CD4-positive, alpha-beta memory T cell (primary cell): ENCODE results near the gene EGR4. TPM values are rescaled to one million over a fixed set of nuclear protein-coding genes. Genes with fewer than 3 reads are reported as not detected.

Experiments
- CTCF ChIA-PET: fragments of 350-600 bp; sonication (Branson Sonifier 250); formaldehyde crosslinking; loops from one replicate; lab custom pipeline; 2021; ENCODE audit warnings: inconsistent platforms; ENCODE audit not compliant: partially characterized antibody; lab: Charles Lee
- POLR2A ChIA-PET: fragments of 350-600 bp; sonication (Branson Sonifier 250); formaldehyde crosslinking; loops from one replicate; lab custom pipeline; 2021; ENCODE audit not compliant: partially characterized antibody; lab: Charles Lee
- DNase-seq, 5 donors: peaks; one replicate each; pipeline versions ENCODE4 v3.0.0 to v3.0.0-alpha.2; 2020 to 2022; ENCODE audit warnings: mixed read lengths in 1 of 5
- H3K27ac ChIP-seq: one replicate; pipeline ENCODE4 v1.7.0; 2013; ENCODE audit warnings: low read depth, low read length
- H3K27me3 ChIP-seq: 2 replicates; pipeline ENCODE4 v1.7.0; 2013; ENCODE audit warnings: mild to moderate bottlenecking, low read length, moderate library complexity; ENCODE audit not compliant: insufficient read depth
- H3K36me3 ChIP-seq: 2 replicates; pipeline ENCODE4 v1.7.0; 2013; ENCODE audit warnings: mild to moderate bottlenecking, low read length, moderate library complexity; ENCODE audit not compliant: insufficient read depth
- H3K4me1 ChIP-seq: 2 replicates; pipeline ENCODE4 v1.7.0; 2013; ENCODE audit warnings: mild to moderate bottlenecking, low read length, moderate library complexity; ENCODE audit not compliant: insufficient read depth
- H3K4me3 ChIP-seq, 2 donors: one replicate each; pipeline ENCODE4 v1.7.0; 2013; ENCODE audit warnings: low read length in 2 of 2, mild to moderate bottlenecking in 1 of 2
- H3K9me3 ChIP-seq, 2 donors: one replicate each; pipeline ENCODE4 v1.7.0; 2013; ENCODE audit warnings: low read length in 2 of 2, control low read depth in 1 of 2; ENCODE audit not compliant: control insufficient read depth in 1 of 2
- H3K27ac Mint-ChIP-seq, 7 donors: one replicate each; pipeline ENCODE4 v1.8.0; 2020 to 2021; ENCODE audit warnings: mixed read lengths in 7 of 7, mild to moderate bottlenecking in 6 of 7, inconsistent platforms in 3 of 7, moderate library complexity in 3 of 7
- H3K27me3 Mint-ChIP-seq, 2 donors: one replicate each; pipeline ENCODE4 v1.8.0; 2020 to 2021; ENCODE audit warnings: mixed read lengths in 2 of 2
- H3K36me3 Mint-ChIP-seq, 2 donors: one replicate each; pipeline ENCODE4 v1.8.0; 2020 to 2021; ENCODE audit warnings: mixed read lengths in 2 of 2, inconsistent platforms in 1 of 2, mild to moderate bottlenecking in 1 of 2
- H3K4me1 Mint-ChIP-seq, 4 donors: one replicate each; pipeline ENCODE4 v1.8.0; 2020 to 2021; ENCODE audit warnings: mixed read lengths in 4 of 4, mild to moderate bottlenecking in 1 of 4
- H3K4me3 Mint-ChIP-seq, 8 donors: one replicate each; pipeline ENCODE4 v1.8.0; 2020 to 2021; ENCODE audit warnings: mixed read lengths in 8 of 8, mild to moderate bottlenecking in 7 of 8, moderate library complexity in 6 of 8, inconsistent platforms in 3 of 8
- H3K9me3 Mint-ChIP-seq, 8 donors: one replicate each; pipeline ENCODE4 v1.8.0; 2020 to 2021; ENCODE audit warnings: mixed read lengths in 8 of 8, mild to moderate bottlenecking in 5 of 8, inconsistent platforms in 3 of 8, moderate library complexity in 1 of 8
- intact Hi-C: fragments of 100-400 bp; cut with micrococcal nuclease; formaldehyde crosslinking; loops from one replicate; pipeline ENCODE4 v1.15.1; 2023
- polyA plus RNA-seq, 2 donors: library from polyadenylated mRNA; unstranded; fragments of 300-500 nt; fragmentation: Illumina TruSeq; gene quantifications; one replicate each; pipeline ENCODE4 v1.2.3, GENCODE V29; 2021
- total RNA-seq, 2 experiments: library from RNA; stranded (reverse); gene quantifications; one replicate each; pipeline ENCODE4 v1.2.3, GENCODE V29; 2021

The EGR4 gene
- total and polyA plus RNA-seq, 4 experiments from 2014 or later = not detected

- CTCF ChIA-PET = interaction anchor here (0.9 to 5.0 kb wide), 13 partner anchors 10 to 94 kb away, joined by 3 to 54 read pairs (median 6); partner anchors contain the start of genes ALMS1, CCT7, PRADC1 and SMYD5
- Histone ChIP-seq H3K4me1 (peaks cover 28% of the 10 kb centered on the region), H3K27ac (no peak overlapping the region), H3K36me3 (no peaks in the 10 kb centered on the region), H3K4me3 (no peak overlapping the region), H3K9me3 (no peaks in the 10 kb centered on the region), H3K27me3 (peaks cover 27% of the 10 kb centered on the region)
- H3K27me3 Mint-ChIP-seq = peaks cover 19 to 32% of the 10 kb centered on the region in 2 donors
- peaks cover 0 to 2% (median 0%) of the 10 kb centered on the region in 8 donors for H3K9me3 Mint-ChIP-seq
- DNase-seq = peak; percentile 57 to 66 (median 61)
- H3K4me3 Mint-ChIP-seq = peak overlapping the region; percentile 72 to 88 (median 79)
- intact Hi-C loops = loop anchor here (5.0 kb wide), 2 partner anchors 79 to 219 kb away; partner anchors contain the start of genes SFXN5 and SMYD5
- H3K4me1 Mint-ChIP-seq = peaks cover 6 to 23% (median 15%) of the 10 kb centered on the region in 4 donors
- H3K27ac Mint-ChIP-seq = peak overlapping the region in 4 of 7 donors; percentile 31 to 83 (median 69)
- peaks cover 0 to 1% of the 10 kb centered on the region in 2 donors for H3K36me3 Mint-ChIP-seq
- POLR2A ChIA-PET = interaction anchor here (1.1 to 3.3 kb wide), 4 partner anchors 22 to 94 kb away, joined by 4 to 18 read pairs (median 6); partner anchors contain the start of genes ALMS1, CCT7 and PRADC1
Measured at GRCh38 chr2:73291093-73291460, 2.3 kb downstream of the EGR4 start.

- H3K4me1 ChIP-seq = peaks cover 29% of the 10 kb centered on the region
- Mint-ChIP-seq H3K4me1 (peaks cover 9 to 32% (median 21%) of the 10 kb centered on the region in 4 donors), H3K9me3 (peaks cover 0 to 2% (median 0%) of the 10 kb centered on the region in 8 donors), H3K27ac (peak overlapping the region in 2 of 7 donors; percentile 35 to 83), H3K4me3 (peak overlapping the region in 3 of 8 donors; percentile 30 to 88 (median 66)), H3K27me3 (peaks cover 11 to 26% of the 10 kb centered on the region in 2 donors), H3K36me3 (peaks cover 0 to 1% of the 10 kb centered on the region in 2 donors)
- H3K27ac ChIP-seq = no peak overlapping the region
- no peaks in the 10 kb centered on the region for H3K36me3 ChIP-seq
- ChIA-PET CTCF (interaction anchor here (0.7 to 5.0 kb wide), 18 partner anchors 9 to 113 kb away, joined by 3 to 54 read pairs (median 6); partner anchors contain the start of genes ALMS1, CCT7, PRADC1 and SMYD5), POLR2A (interaction anchor here (0.7 to 3.3 kb wide), 5 partner anchors 13 to 95 kb away, joined by 4 to 18 read pairs (median 5); partner anchors contain the start of genes ALMS1, CCT7 and PRADC1)
- intact Hi-C loops = loop anchor here (5.0 kb wide), 2 partner anchors 78 to 218 kb away; partner anchors contain the start of genes SFXN5 and SMYD5
- H3K4me3 ChIP-seq = no peak overlapping the region
- DNase-seq = peak in 4 of 5 donors; percentile 42 to 63 (median 46)
- no peaks in the 10 kb centered on the region for H3K9me3 ChIP-seq
- H3K27me3 ChIP-seq = peaks cover 23% of the 10 kb centered on the region
Measured at GRCh38 chr2:73290049-73290839, 3.1 kb downstream of the EGR4 start.

- Histone ChIP-seq H3K27ac (no peak overlapping the region), H3K4me1 (peaks cover 37% of the 10 kb centered on the region), H3K36me3 (no peaks in the 10 kb centered on the region), H3K27me3 (peaks cover 14% of the 10 kb centered on the region), H3K4me3 (no peak overlapping the region), H3K9me3 (no peaks in the 10 kb centered on the region)
- POLR2A ChIA-PET = interaction anchor here (3.3 kb wide), 1 partner anchor 54 kb away, joined by 18 read pairs; the partner anchor contains the start of gene CCT7
- H3K36me3 Mint-ChIP-seq = peaks cover 0 to 1% of the 10 kb centered on the region in 2 donors
- H3K9me3 Mint-ChIP-seq = peaks cover 0 to 2% (median 0%) of the 10 kb centered on the region in 8 donors
- DNase-seq = no peak
- CTCF ChIA-PET = interaction anchor here (0.9 to 5.0 kb wide), 13 partner anchors 9 to 77 kb away, joined by 3 to 54 read pairs (median 6); partner anchors contain the start of genes CCT7, PRADC1 and SMYD5
- intact Hi-C loops = no loop called here
- H3K4me3 Mint-ChIP-seq = no peak overlapping the region
- H3K27me3 Mint-ChIP-seq = peaks cover 10 to 23% of the 10 kb centered on the region in 2 donors
- peaks cover 12 to 36% (median 23%) of the 10 kb centered on the region in 4 donors for H3K4me1 Mint-ChIP-seq
- no peak overlapping the region for H3K27ac Mint-ChIP-seq
Measured at GRCh38 chr2:73289304-73289703, 4.0 kb downstream of the EGR4 start.

GRCh38 chr2:73286134-73286655 lies 7.2 kb downstream of the EGR4 start:
- intact Hi-C loops = no loop called here
- peaks cover 0 to 1% of the 10 kb centered on the region in 2 donors for H3K36me3 Mint-ChIP-seq
- H3K27ac Mint-ChIP-seq = peak overlapping the region in 1 of 7 donors; percentile 67
- Histone ChIP-seq H3K9me3 (no peaks in the 10 kb centered on the region), H3K27ac (no peak overlapping the region), H3K4me3 (no peak overlapping the region), H3K27me3 (no peaks in the 10 kb centered on the region), H3K36me3 (no peaks in the 10 kb centered on the region), H3K4me1 (peaks cover 24% of the 10 kb centered on the region)
- peaks cover 0 to 2% (median 0%) of the 10 kb centered on the region in 8 donors for H3K9me3 Mint-ChIP-seq
- ChIA-PET CTCF (interaction anchor here (0.7 kb wide), 1 partner anchor 73 kb away, joined by 3 read pairs; no protein-coding TSS in a partner anchor), POLR2A (interaction anchor here (2.2 kb wide), 1 partner anchor 52 kb away, joined by 16 read pairs; the partner anchor contains the start of genes CCT7 and PRADC1)
- peak overlapping the region in 7 of 8 donors; percentile 15 to 74 (median 61) for H3K4me3 Mint-ChIP-seq
- H3K4me1 Mint-ChIP-seq = peaks cover 9 to 36% (median 18%) of the 10 kb centered on the region in 4 donors
- H3K27me3 Mint-ChIP-seq = peaks cover 6 to 20% of the 10 kb centered on the region in 2 donors
- no peak for DNase-seq

GRCh38 chr2:73285159-73285739 lies 8.1 kb downstream of the EGR4 start:
- H3K4me3 Mint-ChIP-seq = peak overlapping the region; percentile 61 to 76 (median 68)
- H3K36me3 ChIP-seq = no peaks in the 10 kb centered on the region
- peaks cover 0 to 3% of the 10 kb centered on the region in 2 donors for H3K36me3 Mint-ChIP-seq
- H3K27ac ChIP-seq = no peak overlapping the region
- peak overlapping the region in 3 of 7 donors; percentile 42 to 58 (median 53) for H3K27ac Mint-ChIP-seq
- H3K4me1 Mint-ChIP-seq = peaks cover 7 to 26% (median 16%) of the 10 kb centered on the region in 4 donors
- peaks cover 19% of the 10 kb centered on the region for H3K4me1 ChIP-seq
- no peaks in the 10 kb centered on the region for H3K9me3 Mint-ChIP-seq
- CTCF ChIA-PET = interaction anchor here (0.7 kb wide), 1 partner anchor 72 kb away, joined by 3 read pairs; no protein-coding TSS in a partner anchor
- no peak overlapping the region for H3K4me3 ChIP-seq
- no peaks in the 10 kb centered on the region for H3K27me3 ChIP-seq
- POLR2A ChIA-PET = interaction anchor here (1.2 to 2.2 kb wide), 5 partner anchors 10 to 100 kb away, joined by 4 to 16 read pairs (median 7); partner anchors contain the start of genes ALMS1, CCT7 and PRADC1
- no peaks in the 10 kb centered on the region for H3K9me3 ChIP-seq
- peaks cover 4 to 12% of the 10 kb centered on the region in 2 donors for H3K27me3 Mint-ChIP-seq
- DNase-seq = no peak
- intact Hi-C loops = loop anchor here (2.0 kb wide), 1 partner anchor 16 kb away; no protein-coding TSS in a partner anchor
